Measurements from ENCODE around the gene SHISA9.

DNA sequence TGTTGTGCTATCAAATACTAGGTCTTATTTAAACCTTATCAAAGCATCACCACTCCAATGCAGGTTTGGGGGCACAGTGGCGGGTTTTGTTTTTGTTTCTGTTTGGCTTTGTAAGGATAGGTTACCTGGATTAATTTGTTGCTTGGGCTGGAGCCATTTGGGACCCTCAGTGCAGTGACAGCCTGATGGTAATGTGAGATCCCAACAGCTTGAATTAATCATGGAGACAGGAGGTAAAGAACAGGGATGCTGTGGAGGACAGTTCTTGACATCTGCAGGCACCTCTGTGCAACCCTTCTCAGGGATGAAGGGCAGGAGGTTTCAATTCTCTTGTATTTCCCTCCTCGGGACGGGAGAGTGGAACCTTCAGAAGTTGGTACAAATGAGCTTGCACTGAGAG is 40.5 kb downstream of the SHISA9 start:
- no peak for TF ChIP-seq CTCF (IDR thresholded peaks at IDR 0.05)
- TF ChIP-seq POLR2A (IDR thresholded peaks at IDR 0.05), result no peak
